ENCODE results near the gene STK17B. TPM values are rescaled to one million over a fixed set of nuclear protein-coding genes. Genes with fewer than 3 reads are reported as not detected.

STK17B gene
- total and polyA plus RNA-seq, 10 of the 15 experiments (the other 5 are each of a cell fraction or from before 2014, with no cell fraction given) = 21.2 to 108 (median 53.7) TPM

DNA sequence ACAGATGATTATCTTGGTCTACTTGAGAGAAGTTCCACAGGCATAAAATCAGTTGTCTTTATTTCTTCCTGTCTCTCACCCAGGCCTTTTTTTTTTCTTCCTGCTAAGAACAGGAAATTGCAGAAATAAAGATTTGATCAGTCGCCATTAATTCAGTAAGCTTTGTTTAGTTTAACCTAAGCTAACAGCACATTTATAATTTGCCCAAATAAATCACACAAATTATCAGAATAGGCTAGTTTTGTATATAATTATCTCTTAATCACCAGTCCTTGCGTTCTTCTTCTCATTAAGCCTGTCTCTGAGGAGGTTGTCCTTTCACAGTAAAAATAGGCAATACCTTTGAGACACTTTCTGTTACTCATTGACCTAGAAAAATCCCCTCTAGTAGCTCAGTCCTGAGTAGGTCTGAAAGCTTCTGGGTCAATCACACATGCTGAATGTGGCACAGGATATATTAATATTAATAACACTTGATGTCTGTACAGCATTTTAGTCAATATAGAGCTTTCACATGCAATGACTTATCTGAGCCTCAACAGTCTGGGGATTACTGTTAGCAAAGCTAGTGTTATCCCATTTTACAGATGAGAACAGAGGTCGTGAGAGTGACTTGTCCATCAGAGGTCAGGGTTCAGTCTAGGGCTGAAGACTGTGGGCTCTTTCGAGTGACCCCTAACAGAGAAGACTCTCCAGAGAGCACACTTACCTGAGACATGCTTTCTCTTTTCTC is 11.2 kb upstream of the STK17B start (continued):
- TF ChIP-seq, protein P1, sequence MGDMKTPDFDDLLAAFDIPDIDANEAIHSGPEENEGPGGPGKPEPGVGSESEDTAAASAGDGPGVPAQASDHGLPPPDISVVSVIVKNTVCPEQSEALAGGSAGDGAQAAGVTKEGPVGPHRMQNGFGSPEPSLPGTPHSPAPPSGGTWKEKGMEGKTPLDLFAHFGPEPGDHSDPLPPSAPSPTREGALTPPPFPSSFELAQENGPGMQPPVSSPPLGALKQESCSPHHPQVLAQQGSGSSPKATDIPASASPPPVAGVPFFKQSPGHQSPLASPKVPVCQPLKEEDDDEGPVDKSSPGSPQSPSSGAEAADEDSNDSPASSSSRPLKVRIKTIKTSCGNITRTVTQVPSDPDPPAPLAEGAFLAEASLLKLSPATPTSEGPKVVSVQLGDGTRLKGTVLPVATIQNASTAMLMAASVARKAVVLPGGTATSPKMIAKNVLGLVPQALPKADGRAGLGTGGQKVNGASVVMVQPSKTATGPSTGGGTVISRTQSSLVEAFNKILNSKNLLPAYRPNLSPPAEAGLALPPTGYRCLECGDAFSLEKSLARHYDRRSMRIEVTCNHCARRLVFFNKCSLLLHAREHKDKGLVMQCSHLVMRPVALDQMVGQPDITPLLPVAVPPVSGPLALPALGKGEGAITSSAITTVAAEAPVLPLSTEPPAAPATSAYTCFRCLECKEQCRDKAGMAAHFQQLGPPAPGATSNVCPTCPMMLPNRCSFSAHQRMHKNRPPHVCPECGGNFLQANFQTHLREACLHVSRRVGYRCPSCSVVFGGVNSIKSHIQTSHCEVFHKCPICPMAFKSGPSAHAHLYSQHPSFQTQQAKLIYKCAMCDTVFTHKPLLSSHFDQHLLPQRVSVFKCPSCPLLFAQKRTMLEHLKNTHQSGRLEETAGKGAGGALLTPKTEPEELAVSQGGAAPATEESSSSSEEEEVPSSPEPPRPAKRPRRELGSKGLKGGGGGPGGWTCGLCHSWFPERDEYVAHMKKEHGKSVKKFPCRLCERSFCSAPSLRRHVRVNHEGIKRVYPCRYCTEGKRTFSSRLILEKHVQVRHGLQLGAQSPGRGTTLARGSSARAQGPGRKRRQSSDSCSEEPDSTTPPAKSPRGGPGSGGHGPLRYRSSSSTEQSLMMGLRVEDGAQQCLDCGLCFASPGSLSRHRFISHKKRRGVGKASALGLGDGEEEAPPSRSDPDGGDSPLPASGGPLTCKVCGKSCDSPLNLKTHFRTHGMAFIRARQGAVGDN (IDR thresholded peaks at IDR 0.05) = peak; percentile 71
- TF ChIP-seq ZBED1 (IDR thresholded peaks at IDR 0.05; ENCODE audit: borderline replicate concordance) (no peak), NR2C2 (IDR thresholded peaks at IDR 0.05; ENCODE audit: borderline replicate concordance, control insufficient read depth, insufficient read length, low read depth) (no peak), IKZF1 (conservative IDR thresholded peaks at IDR 0.05) (0 out of 2 replicates have a peak, but pooled peaks have one; percentile 16), ATF7 (IDR thresholded peaks at IDR 0.05; ENCODE audit: low read depth) (peak; percentile 54), DPF2 (IDR thresholded peaks at IDR 0.05) (peak; percentile 65), SREBF1 (IDR thresholded peaks at IDR 0.05; ENCODE audit: low read length) (no peak), SMARCA5 (IDR thresholded peaks at IDR 0.05) (0 out of 2 replicates have a peak, but pooled peaks have one; percentile 55), SRF (IDR thresholded peaks at IDR 0.05; ENCODE audit: low read depth in 2 of 2, low read length in 2 of 2) (no peak), FOS (IDR thresholded peaks at IDR 0.05; ENCODE audit: borderline replicate concordance, extremely low read depth, insufficient read length) (no peak), MXI1 (IDR thresholded peaks at IDR 0.05; ENCODE audit: low read depth, low read length) (no peak; the same call in 1 of the 2 replicates), RB1 (IDR thresholded peaks at IDR 0.05; ENCODE audit: borderline replicate concordance) (no peak; the same call in 1 of the 2 replicates), ZNF384 (IDR thresholded peaks at IDR 0.05; ENCODE audit: borderline replicate concordance, low read depth, low read length) (peak; percentile 81; the same call in 1 of the 2 replicates), MEF2B (IDR thresholded peaks at IDR 0.05; ENCODE audit: partially characterized antibody, poor library complexity, severe bottlenecking) (peak; percentile 86), RBBP5 (conservative IDR thresholded peaks at IDR 0.05) (no peak), NBN (IDR thresholded peaks at IDR 0.05) (peak; percentile 29; the same call in 1 of the 2 replicates), STAT3 (IDR thresholded peaks at IDR 0.05; ENCODE audit: low read depth, low read length) (peak; percentile 17; the same call in 1 of the 2 replicates), NR2C1 (IDR thresholded peaks at IDR 0.05) (peak; percentile 73)
- TF ChIP-seq, protein P2, sequence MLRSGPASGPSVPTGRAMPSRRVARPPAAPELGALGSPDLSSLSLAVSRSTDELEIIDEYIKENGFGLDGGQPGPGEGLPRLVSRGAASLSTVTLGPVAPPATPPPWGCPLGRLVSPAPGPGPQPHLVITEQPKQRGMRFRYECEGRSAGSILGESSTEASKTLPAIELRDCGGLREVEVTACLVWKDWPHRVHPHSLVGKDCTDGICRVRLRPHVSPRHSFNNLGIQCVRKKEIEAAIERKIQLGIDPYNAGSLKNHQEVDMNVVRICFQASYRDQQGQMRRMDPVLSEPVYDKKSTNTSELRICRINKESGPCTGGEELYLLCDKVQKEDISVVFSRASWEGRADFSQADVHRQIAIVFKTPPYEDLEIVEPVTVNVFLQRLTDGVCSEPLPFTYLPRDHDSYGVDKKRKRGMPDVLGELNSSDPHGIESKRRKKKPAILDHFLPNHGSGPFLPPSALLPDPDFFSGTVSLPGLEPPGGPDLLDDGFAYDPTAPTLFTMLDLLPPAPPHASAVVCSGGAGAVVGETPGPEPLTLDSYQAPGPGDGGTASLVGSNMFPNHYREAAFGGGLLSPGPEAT (IDR thresholded peaks at IDR 0.05; ENCODE audit: low read depth) = peak; percentile 81; the same call in 1 of the 2 replicates
- TF ChIP-seq, protein P3, sequence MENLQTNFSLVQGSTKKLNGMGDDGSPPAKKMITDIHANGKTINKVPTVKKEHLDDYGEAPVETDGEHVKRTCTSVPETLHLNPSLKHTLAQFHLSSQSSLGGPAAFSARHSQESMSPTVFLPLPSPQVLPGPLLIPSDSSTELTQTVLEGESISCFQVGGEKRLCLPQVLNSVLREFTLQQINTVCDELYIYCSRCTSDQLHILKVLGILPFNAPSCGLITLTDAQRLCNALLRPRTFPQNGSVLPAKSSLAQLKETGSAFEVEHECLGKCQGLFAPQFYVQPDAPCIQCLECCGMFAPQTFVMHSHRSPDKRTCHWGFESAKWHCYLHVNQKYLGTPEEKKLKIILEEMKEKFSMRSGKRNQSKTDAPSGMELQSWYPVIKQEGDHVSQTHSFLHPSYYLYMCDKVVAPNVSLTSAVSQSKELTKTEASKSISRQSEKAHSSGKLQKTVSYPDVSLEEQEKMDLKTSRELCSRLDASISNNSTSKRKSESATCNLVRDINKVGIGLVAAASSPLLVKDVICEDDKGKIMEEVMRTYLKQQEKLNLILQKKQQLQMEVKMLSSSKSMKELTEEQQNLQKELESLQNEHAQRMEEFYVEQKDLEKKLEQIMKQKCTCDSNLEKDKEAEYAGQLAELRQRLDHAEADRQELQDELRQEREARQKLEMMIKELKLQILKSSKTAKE (IDR thresholded peaks at IDR 0.05; ENCODE audit: low read depth, poor library complexity, severe bottlenecking) = peak; percentile 67
- TF ChIP-seq, protein P4, sequence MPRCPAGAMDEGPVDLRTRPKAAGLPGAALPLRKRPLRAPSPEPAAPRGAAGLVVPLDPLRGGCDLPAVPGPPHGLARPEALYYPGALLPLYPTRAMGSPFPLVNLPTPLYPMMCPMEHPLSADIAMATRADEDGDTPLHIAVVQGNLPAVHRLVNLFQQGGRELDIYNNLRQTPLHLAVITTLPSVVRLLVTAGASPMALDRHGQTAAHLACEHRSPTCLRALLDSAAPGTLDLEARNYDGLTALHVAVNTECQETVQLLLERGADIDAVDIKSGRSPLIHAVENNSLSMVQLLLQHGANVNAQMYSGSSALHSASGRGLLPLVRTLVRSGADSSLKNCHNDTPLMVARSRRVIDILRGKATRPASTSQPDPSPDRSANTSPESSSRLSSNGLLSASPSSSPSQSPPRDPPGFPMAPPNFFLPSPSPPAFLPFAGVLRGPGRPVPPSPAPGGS (IDR thresholded peaks at IDR 0.05; ENCODE audit: borderline replicate concordance, insufficient read depth, low read depth, low read length, poor library complexity, severe bottlenecking) = no peak

Data from GM12878 (cell line).